MV-4-11 (cell line): ENCODE measurements around the gene USH1C.

Experiments
- DNase-seq: peaks from one replicate; lab custom pipeline; 2025; lab: John Stamatoyannopoulos, UW

The USH1C gene

DNA sequence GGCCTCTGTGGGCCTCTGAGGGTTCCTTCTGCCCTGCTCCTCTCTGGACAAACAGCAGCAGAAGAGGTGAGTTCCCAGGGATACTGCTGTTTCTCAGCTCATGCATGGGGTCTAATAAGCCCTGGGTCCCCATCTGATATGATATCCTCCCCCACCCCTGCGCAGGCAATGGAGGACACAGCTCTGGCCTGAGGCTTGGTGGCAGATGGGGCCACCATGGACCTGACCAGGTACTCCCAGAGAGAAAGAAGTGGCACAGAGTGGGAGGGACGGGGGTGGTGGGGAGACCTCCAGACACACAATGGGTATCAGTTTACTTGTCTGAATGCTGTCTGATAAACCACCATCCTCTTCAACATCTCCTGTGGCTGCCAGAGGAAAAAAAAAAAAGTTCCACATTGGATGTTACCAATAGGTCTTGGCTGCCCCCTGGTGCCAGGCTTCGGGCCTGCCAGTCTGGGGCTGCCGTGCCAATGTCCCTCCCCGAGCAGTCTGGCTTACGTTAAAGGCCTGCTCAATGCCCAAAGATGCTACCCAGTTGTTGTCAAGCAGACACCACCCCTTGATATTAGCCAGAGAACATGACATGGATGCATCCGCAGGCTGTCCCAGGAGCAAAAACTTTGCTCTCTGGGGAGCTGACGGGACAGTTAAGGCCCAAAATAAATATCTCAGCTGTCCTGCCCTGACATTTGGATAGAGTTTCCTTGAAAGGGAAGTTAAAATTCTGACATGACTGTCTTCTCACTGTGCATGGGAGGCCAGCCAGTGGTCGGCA, 39.7 kb downstream of the USH1C start:
- DNase-seq = peak; percentile 57

DNA sequence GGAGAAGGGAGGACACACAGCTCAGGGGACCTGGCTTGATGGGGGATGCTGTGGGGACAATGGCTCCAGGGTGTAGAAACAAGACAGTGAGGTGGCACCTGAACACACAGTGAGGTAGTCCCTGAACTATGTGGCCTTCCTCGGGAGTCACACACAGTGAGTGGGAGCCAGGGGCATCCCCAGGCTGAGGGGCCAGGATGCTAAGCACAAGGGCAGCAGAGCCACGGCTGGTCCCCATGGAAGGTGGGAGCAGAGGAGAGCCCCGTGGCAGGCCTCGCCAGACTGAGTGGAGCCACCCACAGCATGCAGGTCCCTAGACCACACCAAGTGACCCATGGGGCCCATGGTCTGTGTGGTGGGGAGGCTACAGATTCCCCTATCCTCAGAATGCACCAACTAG, 41.6 kb downstream of the USH1C start:
- DNase-seq = no peak

DNA sequence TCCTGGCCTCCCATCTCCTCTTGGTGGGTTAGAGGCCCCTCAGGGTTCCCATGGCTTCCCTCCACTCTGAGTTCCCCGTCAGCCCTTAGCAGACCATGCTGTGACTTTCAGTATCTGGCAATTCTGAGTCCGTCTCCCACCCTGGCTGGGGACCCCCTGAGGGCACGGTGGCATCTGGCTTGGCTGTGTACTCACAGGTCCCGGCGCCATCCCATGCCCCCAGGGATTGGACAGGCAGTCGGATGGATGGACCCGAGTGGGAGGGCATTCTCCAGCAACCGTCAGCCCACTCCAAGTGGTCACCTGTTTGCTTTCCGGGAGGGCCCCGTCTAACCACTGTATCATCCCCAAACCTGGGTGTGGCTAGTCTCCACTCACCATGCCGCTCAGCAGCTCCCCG, 43.5 kb downstream of the USH1C start:
- DNase-seq = no peak

DNA sequence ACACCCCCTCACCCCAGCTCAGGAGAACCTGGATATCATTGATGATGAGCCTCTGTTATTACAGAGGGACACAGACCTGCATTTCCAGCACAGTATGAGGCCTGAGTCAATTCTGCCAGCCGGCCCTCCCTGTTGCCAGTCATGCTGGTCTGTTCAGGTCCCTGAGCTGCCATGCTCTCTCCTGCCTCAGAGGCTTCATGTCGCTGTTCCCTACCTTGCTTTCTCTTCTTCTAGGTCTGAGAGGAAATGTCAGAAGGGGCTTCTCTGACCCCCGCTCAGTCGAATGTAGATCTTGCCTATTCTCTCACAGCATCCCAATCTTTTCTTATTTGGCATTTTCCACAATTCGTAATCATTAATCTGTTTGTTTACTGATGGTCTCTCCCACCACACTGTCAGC, 45.7 kb downstream of the USH1C start:
- DNase-seq = no peak

DNA sequence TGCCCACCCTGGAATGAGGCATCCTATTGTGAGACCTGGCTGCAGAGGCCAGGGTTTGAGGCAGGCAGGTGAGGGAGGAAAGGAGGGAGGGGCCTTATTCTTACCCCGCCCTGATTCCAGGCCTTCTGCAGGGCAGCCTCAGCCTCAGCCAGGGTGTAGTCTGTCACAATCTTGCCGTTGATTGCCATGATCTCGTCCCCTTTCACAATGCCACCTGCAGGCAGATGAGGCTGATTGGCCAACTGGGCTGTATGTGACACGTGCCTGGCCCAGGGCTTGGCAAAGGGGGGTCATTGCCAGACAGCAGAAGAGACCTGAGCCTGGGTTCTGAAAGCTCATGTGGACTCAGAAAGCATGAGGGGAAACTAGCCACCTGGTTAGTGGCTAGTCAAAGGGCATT, 46.2 kb downstream of the USH1C start:
- DNase-seq = peak; percentile 53

DNA sequence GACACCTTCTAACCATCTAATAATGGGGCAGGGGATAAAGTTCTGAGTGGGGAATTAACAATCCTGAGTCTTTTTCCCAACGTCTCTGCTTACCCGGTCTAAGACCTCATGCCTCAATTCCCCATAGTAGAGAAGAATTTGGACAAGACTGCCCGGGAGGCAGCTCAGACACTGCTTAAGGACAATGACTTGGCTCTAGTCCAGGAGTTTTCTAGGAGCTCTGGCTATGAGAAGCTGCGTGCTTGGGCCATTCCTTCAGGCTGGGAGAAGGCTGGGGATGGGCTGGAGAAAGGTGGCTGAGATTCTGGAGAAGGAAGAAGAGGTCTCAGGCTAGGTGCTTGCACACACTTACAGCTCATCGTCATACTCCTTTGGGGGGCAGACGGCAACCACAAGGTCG, 47.8 kb downstream of the USH1C start:
- DNase-seq = no peak

DNA sequence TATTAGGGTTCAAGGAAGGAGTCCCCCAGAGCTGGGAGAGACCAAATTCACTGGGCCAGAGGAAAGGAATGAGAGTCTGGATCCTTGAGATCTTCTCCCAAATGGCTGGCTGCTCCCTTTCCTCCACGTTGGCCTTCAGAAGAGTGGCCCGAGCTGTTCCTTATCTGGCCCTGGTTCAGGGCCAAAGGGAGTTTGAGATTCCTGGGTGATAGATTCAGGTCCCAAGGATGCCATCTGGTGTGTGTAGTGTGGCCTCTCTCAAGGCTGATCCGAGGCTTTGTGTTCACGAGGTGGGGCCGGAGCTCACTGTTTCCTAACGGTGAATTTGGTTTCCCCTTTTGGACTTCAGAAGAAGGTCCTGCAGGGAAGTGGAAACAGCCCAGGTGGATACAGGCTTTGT, 50.2 kb downstream of the USH1C start:
- no peak for DNase-seq

DNA sequence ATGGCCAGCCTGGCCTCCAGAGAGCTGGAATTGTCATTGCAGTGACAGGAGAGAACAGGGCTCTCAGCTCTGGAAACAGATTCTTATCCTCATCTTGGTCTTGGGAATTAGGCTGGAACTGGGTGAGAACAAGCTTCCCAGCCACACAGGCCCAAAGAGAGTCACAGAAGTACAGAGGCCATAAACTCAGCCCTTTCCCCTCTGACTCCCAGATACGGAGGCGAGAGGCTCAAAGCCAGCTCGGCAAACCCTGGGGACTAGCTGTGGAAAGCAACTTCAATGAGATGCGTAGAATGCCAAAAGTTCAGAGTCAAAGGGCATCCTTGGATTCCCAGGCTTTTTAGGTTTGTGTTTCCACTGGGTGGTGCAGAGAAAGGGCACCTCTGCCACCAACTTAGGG, 53.3 kb downstream of the USH1C start:
- DNase-seq = no peak

DNA sequence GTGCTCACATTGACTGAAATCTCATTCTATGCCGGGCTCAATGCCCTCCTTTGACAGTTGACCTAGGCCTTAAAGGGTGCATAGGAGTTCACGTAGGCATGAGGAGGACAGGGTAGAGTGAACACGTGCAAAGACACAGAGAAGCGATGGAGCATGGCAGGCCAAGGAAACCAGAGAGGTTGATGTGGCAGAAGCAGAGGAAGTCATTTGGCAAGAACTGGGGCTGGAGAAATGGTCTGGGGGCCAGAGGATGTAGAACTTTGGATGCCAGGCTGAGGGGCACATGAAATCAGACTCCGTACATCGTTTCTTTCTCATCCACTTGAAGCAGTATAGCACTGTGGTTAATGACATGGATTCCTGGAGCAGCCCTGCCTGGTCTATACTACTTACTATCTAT, 54.0 kb downstream of the USH1C start:
- no peak for DNase-seq

DNA sequence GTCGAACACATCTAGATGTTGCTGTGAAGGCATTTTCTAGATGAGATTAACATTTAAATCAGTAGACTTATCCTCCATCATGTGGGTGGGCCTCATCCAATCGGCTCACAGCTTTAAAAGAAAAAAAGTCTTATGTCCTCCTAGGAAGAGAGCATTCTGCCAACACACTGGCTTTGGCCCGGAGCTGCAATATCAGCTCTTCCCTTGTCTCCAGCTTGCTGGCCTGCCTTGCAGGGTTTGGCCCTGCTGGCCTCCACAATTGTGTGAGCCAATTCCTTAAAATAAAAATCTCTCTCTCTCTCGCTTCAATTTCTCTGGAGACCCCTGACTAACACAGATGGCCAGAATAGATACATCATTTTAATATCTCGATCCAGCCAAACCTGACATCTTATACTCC, 54.5 kb downstream of the USH1C start:
- no peak for DNase-seq

DNA sequence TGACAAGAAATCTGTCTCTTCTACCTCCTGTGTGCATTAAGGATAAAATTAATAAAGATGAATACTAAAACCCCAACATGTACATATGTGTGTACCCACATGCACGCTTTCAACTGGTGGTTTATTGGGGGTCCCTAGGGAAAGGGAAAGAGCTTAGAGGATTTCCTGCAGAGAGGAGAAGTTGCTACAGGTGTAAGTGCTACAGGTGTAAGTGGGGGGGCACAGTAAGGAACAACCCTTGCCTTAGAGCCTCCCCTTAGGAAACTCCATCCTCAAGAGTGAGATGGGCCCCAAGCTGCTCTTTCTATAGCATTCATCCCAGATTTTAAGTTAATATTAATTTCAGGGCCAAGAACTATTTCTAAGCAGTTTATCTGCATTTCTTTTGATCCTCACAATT, 55.7 kb downstream of the USH1C start:
- DNase-seq = no peak

DNA sequence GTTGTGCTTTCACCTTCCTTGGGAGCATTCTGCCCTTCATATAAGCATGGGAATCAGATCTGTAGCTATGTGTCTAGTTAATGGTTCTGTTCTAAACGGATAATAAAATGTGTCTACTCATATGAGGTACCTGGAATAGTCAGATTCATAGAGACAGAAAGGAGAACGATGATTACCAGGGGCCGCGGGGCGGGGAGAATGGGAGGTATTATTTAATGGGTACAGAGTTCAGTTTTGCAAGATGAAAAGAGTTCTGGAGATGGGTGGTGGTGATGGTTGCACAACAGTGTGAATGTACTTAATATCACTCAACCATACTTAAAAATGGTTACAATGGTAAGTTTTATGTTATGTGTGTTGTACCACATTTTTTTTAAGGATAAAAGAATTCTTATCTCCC, 57.6 kb downstream of the USH1C start:
- no peak for DNase-seq

DNA sequence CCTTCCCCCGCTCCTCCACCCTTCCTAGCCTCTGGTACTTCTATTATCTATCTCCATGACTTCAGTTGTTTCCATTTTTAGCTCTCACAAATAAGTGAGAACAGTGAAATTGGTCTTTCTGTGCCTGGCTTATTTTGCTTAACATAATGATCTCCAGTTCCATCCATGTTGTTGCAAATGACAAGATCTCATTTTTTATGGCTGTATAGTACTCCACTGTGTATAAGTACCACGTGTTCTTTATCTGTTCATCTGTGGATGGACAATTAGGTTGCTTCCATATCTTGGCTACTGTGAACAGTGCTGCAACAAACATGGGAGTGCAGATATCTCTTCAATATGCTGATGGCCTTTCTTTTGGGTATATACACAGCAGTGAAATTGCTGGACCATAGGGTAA, 60.7 kb downstream of the USH1C start:
- DNase-seq = no peak

DNA sequence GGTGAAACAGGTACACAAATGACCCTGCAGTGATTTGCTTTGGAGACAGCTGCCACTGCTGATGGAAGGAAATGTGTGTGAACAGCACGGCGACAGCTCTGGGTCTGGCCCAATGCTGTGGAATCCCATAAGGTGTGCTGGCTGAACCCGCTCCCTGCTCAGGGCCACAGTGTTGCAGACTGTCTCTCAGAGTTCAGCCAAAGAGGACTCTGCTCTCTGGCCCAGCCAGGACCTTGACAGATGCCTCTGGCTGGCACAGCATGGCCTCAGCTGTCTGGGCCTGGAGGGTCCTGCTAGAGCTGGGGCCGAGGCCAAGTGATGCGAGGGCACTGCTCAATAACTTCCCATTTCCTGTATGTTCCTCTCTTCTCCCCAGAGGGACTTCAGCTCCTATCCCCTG, 62.3 kb downstream of the USH1C start:
- no peak for DNase-seq

DNA sequence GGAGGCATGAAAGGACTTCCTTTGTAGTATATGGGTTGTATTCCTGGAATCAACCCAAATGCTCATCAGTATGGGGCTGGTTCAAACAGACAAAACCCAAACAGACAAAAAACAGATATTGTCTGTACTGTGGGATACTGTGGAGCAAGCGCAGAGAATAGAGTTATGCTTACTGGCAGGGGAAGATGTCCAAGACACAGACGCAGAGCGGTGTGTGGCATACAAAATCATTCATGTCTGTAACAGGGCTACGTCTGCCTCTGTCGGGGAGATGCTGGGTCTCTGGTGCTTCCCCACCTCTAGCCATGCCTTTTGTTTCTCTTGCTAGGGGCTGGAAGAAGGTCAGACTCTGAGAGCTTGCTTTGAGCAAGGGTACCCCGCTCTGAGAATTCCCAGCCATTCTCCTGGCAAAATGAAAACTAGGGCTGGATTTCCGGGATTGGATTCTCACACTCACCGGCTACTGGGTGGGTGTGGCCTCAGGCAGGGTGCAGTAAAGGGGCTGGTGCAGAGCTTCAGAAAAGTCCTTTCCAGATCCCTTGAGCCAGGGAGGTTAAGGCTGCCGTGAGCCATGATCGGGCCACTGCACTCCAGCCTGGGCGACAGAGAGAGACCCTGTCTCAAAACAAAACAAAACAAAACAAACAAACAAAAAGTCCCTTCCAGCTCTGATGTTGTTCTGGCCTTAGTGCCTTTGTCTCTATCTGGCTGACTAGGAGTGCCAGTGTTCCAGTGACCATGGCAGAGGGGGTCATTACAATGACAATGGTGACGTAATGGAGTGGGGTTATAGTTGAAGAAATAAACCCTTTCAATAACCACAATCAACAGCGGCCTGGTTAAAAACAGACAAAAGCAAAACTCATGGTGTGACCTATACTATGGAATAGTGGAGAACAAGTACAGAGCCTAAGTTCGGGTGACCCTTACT, 64.7 kb downstream of the USH1C start:
- DNase-seq = no peak

DNA sequence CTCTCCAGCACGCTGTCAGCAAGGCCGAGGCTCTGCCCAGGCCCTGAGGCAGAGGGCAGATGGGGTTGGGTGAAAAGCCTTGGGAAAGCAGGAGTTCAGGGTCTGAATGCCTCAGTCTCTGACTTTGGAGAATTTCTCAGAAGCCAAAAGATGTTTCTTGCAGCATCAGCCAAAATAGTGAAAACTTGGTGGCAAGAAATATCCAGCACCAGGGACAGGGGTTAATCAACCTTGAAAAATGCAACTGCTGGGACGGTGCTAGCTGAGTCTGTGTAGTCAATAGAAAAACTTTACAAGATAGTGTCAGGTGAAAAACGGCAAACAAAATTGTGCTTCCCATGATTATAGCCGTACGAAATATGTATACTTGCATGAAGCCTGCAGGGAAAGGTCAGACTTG, 66.1 kb downstream of the USH1C start:
- DNase-seq = no peak

DNA sequence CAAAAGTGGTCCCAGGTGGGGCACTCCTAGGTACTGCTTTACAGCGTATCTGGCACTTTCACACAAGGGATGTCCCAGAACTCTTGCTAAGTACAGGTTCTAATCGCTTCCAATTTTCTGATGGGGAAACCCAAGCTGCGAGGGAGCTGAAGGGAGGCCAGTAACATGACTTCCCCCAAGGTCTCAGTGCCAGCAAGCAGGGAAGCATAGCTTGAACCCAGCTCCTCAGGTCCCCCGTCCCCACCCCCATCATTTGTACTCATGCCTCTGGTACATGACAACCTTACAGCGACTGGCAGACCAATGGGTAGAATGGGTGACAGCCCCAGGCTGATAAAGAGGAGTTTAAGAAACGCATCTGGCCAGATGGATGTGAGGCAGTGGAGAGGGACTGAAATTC, 66.9 kb downstream of the USH1C start:
- no peak for DNase-seq

DNA sequence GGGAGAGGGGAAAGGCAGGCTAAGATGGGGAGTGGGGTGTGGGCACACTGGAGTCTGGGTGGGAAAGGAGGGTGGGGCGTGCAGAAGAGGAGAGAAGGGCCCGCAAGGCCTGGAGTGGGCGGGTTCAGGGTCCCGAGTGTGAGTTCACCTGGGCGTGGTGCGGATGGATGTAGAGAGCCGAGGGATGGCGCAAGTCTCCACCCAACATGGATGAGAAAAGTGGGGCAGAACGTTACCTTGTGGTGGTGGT, 67.2 kb downstream of the USH1C start:
- no peak for DNase-seq

DNA sequence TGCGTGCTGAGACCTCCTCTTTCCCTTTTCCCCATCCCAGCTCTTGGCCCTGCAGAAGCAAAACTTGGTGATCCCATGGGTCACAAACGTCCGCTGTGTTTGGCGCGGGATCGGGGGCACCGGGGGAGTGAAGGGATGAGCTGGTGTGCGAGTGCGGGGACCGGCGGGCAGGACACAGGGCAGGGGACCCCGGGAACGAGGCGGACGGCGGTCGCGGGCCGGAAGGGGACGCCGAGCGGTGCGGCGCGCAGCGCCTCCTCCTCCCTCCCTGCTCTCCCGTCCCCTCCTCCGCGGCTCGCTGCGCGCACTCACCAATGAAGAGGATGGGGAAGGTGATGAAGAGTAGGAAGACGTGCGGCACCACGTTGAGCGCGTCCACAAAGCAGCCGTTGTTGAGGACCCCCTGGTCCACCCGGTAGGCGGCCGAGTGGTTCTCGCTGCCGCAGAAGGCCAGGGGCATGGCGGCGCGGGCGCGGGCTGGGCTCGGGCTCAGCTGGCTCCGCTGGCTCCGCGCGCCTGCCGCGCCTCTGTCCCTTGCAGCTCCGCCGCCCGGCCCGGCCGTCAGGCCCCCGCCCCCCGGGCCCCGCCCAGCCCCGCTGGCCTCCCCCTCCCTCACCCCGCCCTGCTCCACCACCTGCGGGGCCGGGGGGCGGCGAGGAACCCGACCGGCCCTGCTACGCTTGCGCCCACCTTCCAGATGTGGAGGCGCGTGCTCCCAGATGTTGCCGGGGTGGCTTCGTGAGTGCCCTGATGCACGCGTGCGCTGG, 67.7 kb downstream of the USH1C start, which contains the start of gene ABCC8:
ABCC8 (minus strand) TSS at position 529 of the 767 bp plus-strand sequence; CDS start at position 460, 69 bp downstream.
- no peak for DNase-seq

DNA sequence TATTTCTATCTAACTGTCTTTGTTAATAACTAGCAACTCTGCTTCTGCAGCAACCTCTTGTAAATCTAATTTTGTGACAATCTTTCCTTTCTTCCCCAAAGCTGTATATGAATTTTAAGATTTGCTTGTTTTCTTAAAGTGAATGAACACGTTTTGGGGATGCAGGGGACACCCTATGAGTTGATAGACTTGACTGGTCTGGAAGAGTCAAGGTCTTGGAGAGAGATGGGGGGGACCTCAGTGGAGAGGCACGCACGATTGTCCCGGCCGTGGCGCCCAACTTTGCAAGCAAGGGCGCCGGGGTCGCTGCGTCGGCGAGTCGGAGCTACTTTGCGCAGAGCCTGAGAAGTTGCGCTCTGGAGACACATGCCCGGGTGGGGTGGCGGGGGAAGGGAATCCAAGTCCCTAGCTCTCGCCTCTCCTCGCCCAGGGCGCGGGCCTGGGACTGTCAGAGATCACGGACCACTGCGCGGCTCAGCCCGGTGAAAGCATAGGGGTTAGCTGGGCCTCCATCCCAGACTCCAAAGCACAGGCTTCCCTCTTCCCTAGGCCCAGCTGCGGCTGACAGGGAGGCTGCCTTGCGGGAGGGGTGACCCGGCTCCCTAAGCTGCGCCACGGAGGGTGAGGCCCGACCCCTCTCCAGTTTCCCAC, 68.4 kb downstream of the USH1C start:
- DNase-seq = no peak

DNA sequence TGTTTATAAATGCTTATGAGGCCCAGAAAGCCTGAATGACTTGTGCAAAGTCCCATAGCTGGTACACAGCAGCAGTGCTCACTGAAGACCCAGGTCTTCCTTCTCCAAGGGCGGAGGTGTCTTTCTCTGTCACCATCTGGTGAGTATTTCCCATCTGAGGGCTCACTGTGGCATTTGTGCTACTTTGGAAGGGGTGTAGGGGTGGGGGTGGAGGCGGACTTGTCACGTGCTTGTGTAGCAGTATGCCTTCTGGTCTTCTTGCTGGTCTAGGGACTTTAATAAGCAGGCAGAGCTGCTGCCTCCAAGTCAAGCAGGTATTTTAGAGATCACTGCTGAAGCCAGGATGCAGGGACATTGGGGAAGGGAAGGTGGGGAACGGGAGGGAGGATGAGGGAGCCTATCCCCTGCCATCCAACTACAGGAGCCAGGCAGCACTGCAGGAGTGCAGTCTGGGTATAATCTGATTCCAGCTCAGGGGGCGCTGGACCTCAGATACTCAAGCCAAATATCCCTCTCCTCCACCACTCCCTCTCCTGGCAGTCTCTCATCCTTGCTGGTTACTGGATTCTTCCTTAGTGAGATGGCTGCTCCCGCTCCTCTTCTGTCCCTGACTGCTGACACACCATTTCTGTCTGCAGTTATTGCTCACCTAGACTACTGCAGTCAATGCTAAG, 71.0 kb downstream of the USH1C start:
- DNase-seq = no peak

DNA sequence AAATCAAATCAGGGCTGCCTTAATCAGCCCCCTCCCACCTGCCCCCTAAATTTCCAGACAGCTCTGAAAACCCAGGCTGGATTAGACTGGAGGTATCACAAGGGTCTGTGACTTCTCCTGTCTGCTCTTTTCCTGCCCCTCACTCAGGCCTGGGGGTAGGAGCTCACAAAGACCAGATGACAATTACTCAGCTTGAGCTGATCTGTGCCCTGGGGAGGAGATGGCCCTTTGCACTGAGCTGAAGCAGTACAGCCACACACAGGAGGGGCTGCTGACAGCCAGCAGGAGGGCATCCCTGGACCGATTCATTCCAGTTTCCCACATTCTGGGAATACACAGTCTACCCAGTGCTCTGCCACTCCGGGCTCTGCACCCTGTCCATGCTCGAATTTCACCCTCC, 71.7 kb downstream of the USH1C start:
- DNase-seq = no peak
